ENCODE measurements around the gene ENTPD6.

- TF ChIP-seq CTCF (conservative IDR thresholded peaks at IDR 0.05) (no peak), EZH2 (IDR thresholded peaks at IDR 0.05; ENCODE audit: low read depth) (no peak)
Observed at GRCh38 chr20:25173321-25173720, 22.2 kb upstream of the ENTPD6 start.

All from PC-9 (cell line).